ENCODE results near the gene ZNF516. TPM values are rescaled to one million over a fixed set of nuclear protein-coding genes. Genes with fewer than 3 reads are reported as not detected.

Gene ZNF516
- total and polyA plus RNA-seq, 2 of the 4 experiments (the other 2 are of a cell fraction) = 7.9 to 16.9 TPM

GRCh38 chr18:76374330-76375281 is 120.4 kb downstream of the ZNF516 start:
- no peak for ATAC-seq (ENCODE audit: low read depth)
- Histone ChIP-seq H3K27me3 (ENCODE audit: control insufficient read depth, insufficient read depth, low read length) (no peaks in the 10 kb centered on the region), H2AFZ (replicated peaks; ENCODE audit: low read length, poor library complexity) (no peak overlapping the region), H3K4me2 (ENCODE audit: low read depth, low read length) (no peak overlapping the region), H3K79me1 (ENCODE audit: low read depth in 1 of 2, low read length in 2 of 2) (peaks cover 30 to 58% of the 10 kb centered on the region in 2 experiments), H2BK15ac (ENCODE audit: low read depth, low read length) (no peak overlapping the region), H2BK20ac (ENCODE audit: low read depth, low read length) (no peak overlapping the region), H3K4me1 (ENCODE audit: control insufficient read depth, insufficient read depth, low read length) (peaks cover 15% of the 10 kb centered on the region), H4K20me1 (ENCODE audit: insufficient read depth, low read length) (peaks cover 40% of the 10 kb centered on the region), H3K27ac (ENCODE audit: insufficient read depth, low read length) (no peak overlapping the region), H3K9me3 (ENCODE audit: control insufficient read depth, insufficient read depth, low read length) (no peaks in the 10 kb centered on the region), H3K56ac (ENCODE audit: extremely low read depth, insufficient read depth, low read length) (no peak overlapping the region), H3K14ac (replicated peaks; ENCODE audit: low read depth, low read length) (no peak overlapping the region), H2AK9ac (replicated peaks; ENCODE audit: low read depth, low read length, poor library complexity) (no peak overlapping the region), H3K36me3 (ENCODE audit: control insufficient read depth, insufficient read depth, low read length) (peaks cover 42% of the 10 kb centered on the region), H4K91ac (ENCODE audit: insufficient read depth, low read depth, low read length) (no peak overlapping the region), H3K9me1 (ENCODE audit: insufficient read depth, low read length) (peaks cover 19% of the 10 kb centered on the region), H2BK120ac (ENCODE audit: low read depth, low read length) (no peak overlapping the region), H3K18ac (ENCODE audit: low read depth, low read length) (no peak overlapping the region), H4K5ac (ENCODE audit: low read depth, low read length) (no peak overlapping the region), H3K9ac (ENCODE audit: low read depth, low read length) (no peak overlapping the region), H2BK5ac (ENCODE audit: low read depth, low read length, poor library complexity, severe bottlenecking) (no peak overlapping the region), H4K8ac (ENCODE audit: low read depth in 2 of 2, low read length in 2 of 2) (no peak overlapping the region), H2AK5ac (ENCODE audit: low read depth, low read length) (no peak overlapping the region), H3K23ac (ENCODE audit: low read depth, low read length) (no peak overlapping the region), H3K4me3 (ENCODE audit: insufficient read depth, low read depth, low read length) (no peak overlapping the region), H3K4ac (ENCODE audit: low read depth, low read length) (no peak overlapping the region)
- TSS peak; percentile 10 for BruUV-seq (replicated peaks)
- ChIA-PET CTCF (interaction anchor here (1.8 kb wide), 1 partner anchor 25 kb away, joined by 4 read pairs; no protein-coding TSS in a partner anchor), POLR2A (ENCODE audit: unreplicated experiment) (no interaction called here)
- no peak for DNase-seq
- dilution Hi-C loops (cut with HindIII; ENCODE audit: low sequenced_read_pairs, unreplicated experiment) = no loop called here
- 83% methylated on average over 1 of the region's 12 CpGs; no CpG with 5 or more reads in 1 of the 2 experiments for WGBS, 2 experiments (ENCODE audit: extremely low coverage in 2 of 2, insufficient read length in 1 of 2)
- intact Hi-C loops (cut with micrococcal nuclease) = no loop called here
- in situ Hi-C loops (cut with MboI; ENCODE audit: low sequenced_read_pairs) = loop anchor here (25.0 kb wide), 2 partner anchors 887 to 1162 kb away; partner anchors contain the start of genes PTGR3 and TSHZ1
- TF ChIP-seq MAZ (IDR thresholded peaks at IDR 0.05; ENCODE audit: borderline replicate concordance, low read depth, low read length) (no peak), ELK1 (IDR thresholded peaks at IDR 0.05; ENCODE audit: borderline replicate concordance, low read depth, low read length) (no peak), NFE2L2 (IDR thresholded peaks at IDR 0.05; ENCODE audit: low read depth, low read length) (no peak), BHLHE40 (IDR thresholded peaks at IDR 0.05; ENCODE audit: low read depth, low read length) (no peak), CHD1 (IDR thresholded peaks at IDR 0.05; ENCODE audit: low read depth, low read length) (no peak), USF2 (IDR thresholded peaks at IDR 0.05; ENCODE audit: low read depth, low read length) (no peak), POLR2A (IDR thresholded peaks at IDR 0.05; ENCODE audit: low read depth, low read length) (no peak), MAFK (IDR thresholded peaks at IDR 0.05; ENCODE audit: low read depth, low read length) (no peak), MXI1 (IDR thresholded peaks at IDR 0.05; ENCODE audit: borderline replicate concordance, low read depth, low read length) (no peak), RFX5 (IDR thresholded peaks at IDR 0.05; ENCODE audit: low read depth, low read length) (no peak), FOS (IDR thresholded peaks at IDR 0.05; ENCODE audit: low read depth, low read length) (no peak), CEBPB (IDR thresholded peaks at IDR 0.05; ENCODE audit: low read depth, low read length) (no peak), CTCF (conservative IDR thresholded peaks at IDR 0.05; ENCODE audit: low read depth, low read length) (no peak), SMC3 (IDR thresholded peaks at IDR 0.05; ENCODE audit: low read depth, low read length) (no peak)
